ENCODE measurements around the gene OR11A1. TPM values are rescaled to one million over a fixed set of nuclear protein-coding genes. Genes with fewer than 3 reads are reported as not detected.

OR11A1 gene
- total and polyA plus RNA-seq, 2 donors (not counting 3 experiments of a cell fraction or from before 2014, with no cell fraction given), result not detected

DNA sequence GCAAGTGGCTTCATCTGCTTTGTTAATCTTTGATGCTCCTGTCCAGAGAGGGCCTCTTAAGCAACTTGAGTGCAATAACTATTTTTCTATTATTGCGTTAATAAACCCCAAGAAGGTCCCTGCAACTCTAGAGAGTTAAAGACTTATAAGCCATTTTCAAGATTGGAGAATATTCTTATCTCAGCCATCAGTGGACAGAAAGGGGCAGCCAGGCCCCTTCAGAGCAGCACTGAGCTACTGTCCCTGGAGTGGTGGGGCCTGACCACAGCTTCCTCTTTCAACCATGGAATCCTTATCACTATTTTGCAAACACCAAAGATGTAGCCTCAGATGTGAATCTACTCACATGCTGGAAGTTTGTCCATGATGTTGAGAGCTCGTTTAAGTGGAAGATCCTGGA is 33.7 kb upstream of the OR11A1 start:
- no peaks in the 10 kb centered on the region for H3K9me3 ChIP-seq (replicated peaks; ENCODE audit: control insufficient read depth, insufficient read depth, low read length)
- no peak for FAIRE-seq
- H3K4me3 ChIP-seq (replicated peaks in 1 of 3; ENCODE audit: insufficient read depth in 1 of 3, low read depth in 1 of 3, low read length in 3 of 3), result no peak overlapping the region
- no peak for DNase-seq (ENCODE audit: low read depth, low spot score)
- no peak overlapping the region for H3K4me2 ChIP-seq (ENCODE audit: insufficient read depth, low read length)
- no peak overlapping the region for H2AFZ ChIP-seq (ENCODE audit: low read depth, low read length)
- H4K20me1 ChIP-seq (replicated peaks; ENCODE audit: control insufficient read depth, extremely low read depth, insufficient read depth, low read length), result no peaks in the 10 kb centered on the region
- no peaks in the 10 kb centered on the region for H3K79me2 ChIP-seq (ENCODE audit: control insufficient read depth, insufficient read depth, low read length)
- CTCF ChIA-PET, result no interaction called here
- no peak overlapping the region for H3K27ac ChIP-seq (ENCODE audit: insufficient read depth, low read depth, low read length)
- no peaks in the 10 kb centered on the region for H3K4me1 ChIP-seq (ENCODE audit: control insufficient read depth, extremely low read depth, insufficient read depth, low read length)
- no TSS peak for BruUV-seq (replicated peaks)
- POLR2A ChIA-PET, result no interaction called here
- H3K36me3 ChIP-seq (ENCODE audit: control insufficient read depth in 2 of 2, extremely low read depth in 1 of 2, insufficient read depth in 2 of 2, low read length in 2 of 2), result no peaks in the 10 kb centered on the region
- H3K9ac ChIP-seq (replicated peaks; ENCODE audit: extremely low read depth, insufficient read depth, low read length), result no peak overlapping the region
- TF ChIP-seq POLR2A (IDR thresholded peaks at IDR 0.05; ENCODE audit: low read depth, low read length) (no peak), MYC (IDR thresholded peaks at IDR 0.05; ENCODE audit: low read depth, low read length) (no peak), GATA2 (IDR thresholded peaks at IDR 0.05; ENCODE audit: insufficient read depth, insufficient read length, low read depth, low read length) (no peak)
- no peaks in the 10 kb centered on the region for H3K9me1 ChIP-seq (replicated peaks; ENCODE audit: control insufficient read depth, extremely low read depth, insufficient read depth, low read length)
- dilution Hi-C loops (cut with MboI; ENCODE audit: extremely low pct_ligation_motif_present, low sequenced_read_pairs) (no loop called here), intact Hi-C loops (cut with micrococcal nuclease) (no loop called here)
- H3K27me3 ChIP-seq (ENCODE audit: control insufficient read depth in 2 of 2, insufficient read depth in 2 of 2, low read length in 2 of 2), result no peaks in the 10 kb centered on the region

DNA sequence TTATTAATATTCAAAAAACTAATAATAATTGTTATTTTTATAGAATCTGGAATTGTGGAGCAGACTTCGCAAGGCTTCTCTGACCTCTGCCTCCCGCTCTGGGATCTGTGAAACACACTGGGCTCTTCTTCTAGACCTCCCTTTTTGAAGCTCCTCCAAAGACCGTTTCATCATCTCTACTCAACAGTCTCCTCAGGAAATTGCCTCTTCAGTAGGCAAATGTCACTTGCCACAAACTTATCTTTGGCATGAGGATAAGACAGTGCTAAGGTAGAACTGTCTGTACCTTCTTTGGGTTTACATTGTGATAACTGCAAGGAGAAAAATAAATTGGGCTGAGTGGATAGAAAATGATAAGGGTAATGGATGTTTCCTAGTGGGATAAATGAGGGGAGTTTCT is 33.2 kb upstream of the OR11A1 start:
- H3K27ac ChIP-seq (ENCODE audit: insufficient read depth, low read depth, low read length), result no peak overlapping the region
- no peaks in the 10 kb centered on the region for H3K9me1 ChIP-seq (replicated peaks; ENCODE audit: control insufficient read depth, extremely low read depth, insufficient read depth, low read length)
- DNase-seq (ENCODE audit: low read depth, low spot score), result no peak
- no TSS peak for BruUV-seq (replicated peaks)
- intact Hi-C loops (cut with micrococcal nuclease), result no loop called here
- no peaks in the 10 kb centered on the region for H3K79me2 ChIP-seq (ENCODE audit: control insufficient read depth, insufficient read depth, low read length)
- ChIA-PET POLR2A (no interaction called here), CTCF (no interaction called here)
- H3K4me2 ChIP-seq (ENCODE audit: insufficient read depth, low read length), result no peak overlapping the region
- no peaks in the 10 kb centered on the region for H3K9me3 ChIP-seq (replicated peaks; ENCODE audit: control insufficient read depth, insufficient read depth, low read length)
- TF ChIP-seq EZH2 (IDR thresholded peaks at IDR 0.05; ENCODE audit: borderline replicate concordance, low read depth, low read length, severe bottlenecking), result no peak
- TF ChIP-seq MYC (IDR thresholded peaks at IDR 0.05; ENCODE audit: low read depth, low read length), result no peak
- no peak for TF ChIP-seq GATA2 (IDR thresholded peaks at IDR 0.05; ENCODE audit: insufficient read depth, insufficient read length, low read depth, low read length)
- TF ChIP-seq JUN (IDR thresholded peaks at IDR 0.05; ENCODE audit: borderline replicate concordance, insufficient read depth, insufficient read length, low read depth), result no peak
- TF ChIP-seq, protein P1, sequence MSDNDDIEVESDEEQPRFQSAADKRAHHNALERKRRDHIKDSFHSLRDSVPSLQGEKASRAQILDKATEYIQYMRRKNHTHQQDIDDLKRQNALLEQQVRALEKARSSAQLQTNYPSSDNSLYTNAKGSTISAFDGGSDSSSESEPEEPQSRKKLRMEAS (IDR thresholded peaks at IDR 0.05; ENCODE audit: insufficient read depth, insufficient read length), result no peak
- no peak for TF ChIP-seq FOS (IDR thresholded peaks at IDR 0.05; ENCODE audit: borderline replicate concordance, insufficient read depth, low read length)
- TF ChIP-seq POLR2AphosphoS5 (IDR thresholded peaks at IDR 0.05; ENCODE audit: insufficient read depth, low read depth, low read length), result no peak
- TF ChIP-seq POLR2A (IDR thresholded peaks at IDR 0.05; ENCODE audit: low read depth, low read length), result no peak
- TF ChIP-seq, protein P2, sequence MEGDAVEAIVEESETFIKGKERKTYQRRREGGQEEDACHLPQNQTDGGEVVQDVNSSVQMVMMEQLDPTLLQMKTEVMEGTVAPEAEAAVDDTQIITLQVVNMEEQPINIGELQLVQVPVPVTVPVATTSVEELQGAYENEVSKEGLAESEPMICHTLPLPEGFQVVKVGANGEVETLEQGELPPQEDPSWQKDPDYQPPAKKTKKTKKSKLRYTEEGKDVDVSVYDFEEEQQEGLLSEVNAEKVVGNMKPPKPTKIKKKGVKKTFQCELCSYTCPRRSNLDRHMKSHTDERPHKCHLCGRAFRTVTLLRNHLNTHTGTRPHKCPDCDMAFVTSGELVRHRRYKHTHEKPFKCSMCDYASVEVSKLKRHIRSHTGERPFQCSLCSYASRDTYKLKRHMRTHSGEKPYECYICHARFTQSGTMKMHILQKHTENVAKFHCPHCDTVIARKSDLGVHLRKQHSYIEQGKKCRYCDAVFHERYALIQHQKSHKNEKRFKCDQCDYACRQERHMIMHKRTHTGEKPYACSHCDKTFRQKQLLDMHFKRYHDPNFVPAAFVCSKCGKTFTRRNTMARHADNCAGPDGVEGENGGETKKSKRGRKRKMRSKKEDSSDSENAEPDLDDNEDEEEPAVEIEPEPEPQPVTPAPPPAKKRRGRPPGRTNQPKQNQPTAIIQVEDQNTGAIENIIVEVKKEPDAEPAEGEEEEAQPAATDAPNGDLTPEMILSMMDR (IDR thresholded peaks at IDR 0.05; ENCODE audit: extremely low read depth in 1 of 2, insufficient read depth in 1 of 2, low read depth in 1 of 2, low read length in 2 of 2), result no peak
- H3K4me3 ChIP-seq (replicated peaks in 1 of 3; ENCODE audit: insufficient read depth in 1 of 3, low read depth in 1 of 3, low read length in 3 of 3), result no peak overlapping the region
- no peak overlapping the region for H2AFZ ChIP-seq (ENCODE audit: low read depth, low read length)
- no peak overlapping the region for H3K9ac ChIP-seq (replicated peaks; ENCODE audit: extremely low read depth, insufficient read depth, low read length)
- H3K36me3 ChIP-seq (ENCODE audit: control insufficient read depth in 2 of 2, extremely low read depth in 1 of 2, insufficient read depth in 2 of 2, low read length in 2 of 2), result no peaks in the 10 kb centered on the region
- no peaks in the 10 kb centered on the region for H4K20me1 ChIP-seq (replicated peaks; ENCODE audit: control insufficient read depth, extremely low read depth, insufficient read depth, low read length)
- no peak for FAIRE-seq
- dilution Hi-C loops (cut with MboI; ENCODE audit: extremely low pct_ligation_motif_present, low sequenced_read_pairs), result no loop called here
- H3K4me1 ChIP-seq (ENCODE audit: control insufficient read depth, extremely low read depth, insufficient read depth, low read length), result no peaks in the 10 kb centered on the region
- no peaks in the 10 kb centered on the region for H3K27me3 ChIP-seq (ENCODE audit: control insufficient read depth in 2 of 2, insufficient read depth in 2 of 2, low read length in 2 of 2)

Measured in endothelial cell of umbilical vein (primary cell).